PC-9 (cell line): ENCODE results near the gene LTO1. TPM values are rescaled to one million over a fixed set of nuclear protein-coding genes. Genes with fewer than 3 reads are reported as not detected.

Source experiments
- BruUV-seq: library from RNA; stranded (reverse); fragments of 400-500 nt; replicated peaks from 2 replicates; lab custom pipeline; 2021; lab: Mats Ljungman, UMichigan
- CTCF ChIA-PET: fragments of 300-600 bp; sonication (Branson Sonifier 250); formaldehyde crosslinking; loops from one replicate; lab custom pipeline; 2022; ENCODE audit warnings: antibody characterized with exemption; lab: Charles Lee
- POLR2A ChIA-PET: fragments of 300-600 bp; sonication (Branson Sonifier 250); formaldehyde crosslinking; loops from one replicate; lab custom pipeline; 2022; ENCODE audit warnings: antibody characterized with exemption; ENCODE audit not compliant: unreplicated experiment; lab: Charles Lee
- DNase-seq, 2 experiments: peaks; one replicate each; pipeline versions ENCODE4 v3.0.0 to v3.0.0-alpha.2; 2015 to 2022; ENCODE audit warnings: mixed read lengths in 1 of 2
- H2AFZ ChIP-seq: fragments of 200-600 bp; sonication (generic); 2 replicates; pipeline ENCODE4 v1.8.1; 2017; ENCODE audit warnings: antibody characterized with exemption
- H3F3A ChIP-seq: fragments of 200-600 bp; sonication (generic); 2 replicates; pipeline ENCODE4 v1.8.1; 2017; ENCODE audit warnings: antibody characterized with exemption, mild to moderate bottlenecking, low read depth; ENCODE audit not compliant: insufficient read depth
- H3K27ac ChIP-seq: fragments of 200-600 bp; sonication (generic); 2 replicates; pipeline ENCODE4 v1.6.1; 2016; ENCODE audit warnings: mixed run types
- H3K27me3 ChIP-seq: fragments of 200-600 bp; sonication (generic); 2 replicates; pipeline ENCODE4 v1.6.1; 2016; ENCODE audit warnings: low read depth, mixed run types; ENCODE audit not compliant: insufficient read depth
- H3K36me3 ChIP-seq: fragments of 200-600 bp; sonication (generic); 2 replicates; pipeline ENCODE4 v1.6.1; 2016; ENCODE audit warnings: low read depth, mixed run types
- H3K4me1 ChIP-seq: fragments of 200-600 bp; sonication (generic); replicated peaks from 2 replicates; pipeline ENCODE4 v1.6.1; 2016; ENCODE audit warnings: mixed run types; ENCODE audit not compliant: insufficient read depth
- H3K4me2 ChIP-seq: fragments of 200-600 bp; sonication (generic); 2 replicates; pipeline ENCODE4 v1.6.1; 2017; ENCODE audit warnings: mixed run types
- H3K4me3 ChIP-seq: fragments of 200-600 bp; sonication (generic); 2 replicates; pipeline ENCODE4 v1.6.1; 2016; ENCODE audit warnings: mixed run types
- H3K79me2 ChIP-seq: fragments of 200-600 bp; sonication (generic); 2 replicates; pipeline ENCODE4 v1.6.1; 2017; ENCODE audit warnings: low read depth, mixed run types
- H3K9me2 ChIP-seq: fragments of 200-600 bp; sonication (generic); 2 replicates; pipeline ENCODE4 v1.8.1; 2017; ENCODE audit warnings: mild to moderate bottlenecking; ENCODE audit not compliant: insufficient read depth
- H3K9me3 ChIP-seq: fragments of 200-600 bp; sonication (generic); 2 replicates; pipeline ENCODE4 v1.8.1; 2016; ENCODE audit warnings: low read depth; ENCODE audit not compliant: insufficient read depth
- H4K20me1 ChIP-seq: fragments of 200-600 bp; sonication (generic); 2 replicates; pipeline ENCODE4 v1.8.1; 2017; ENCODE audit not compliant: insufficient read depth
- EZH2 ChIP-seq: fragments of 200-600 bp; sonication (generic); IDR thresholded peaks from 2 replicates; pipeline ENCODE4 v1.8.0; 2017; ENCODE audit warnings: antibody characterized with exemption, low read depth
- intact Hi-C: fragments of 100-400 bp; cut with micrococcal nuclease; formaldehyde crosslinking; loops from one replicate; pipeline ENCODE4 v1.10.0; 2022; ENCODE audit not compliant: unreplicated experiment
- total RNA-seq: library from RNA; stranded (reverse); gene quantifications from 2 replicates; pipeline ENCODE4 v1.2.3, GENCODE V29; 2021
- TF ChIP-seq, protein P1 (sequence below): fragments of 200-600 bp; sonication (generic); conservative IDR thresholded peaks from 2 replicates; pipeline ENCODE4 v1.6.1; 2017; ENCODE audit warnings: mixed run types, antibody characterized with exemption, mild to moderate bottlenecking, moderate library complexity

Gene LTO1
- total RNA-seq, 1 experiment from 2014 or later: 41.1 TPM

DNA sequence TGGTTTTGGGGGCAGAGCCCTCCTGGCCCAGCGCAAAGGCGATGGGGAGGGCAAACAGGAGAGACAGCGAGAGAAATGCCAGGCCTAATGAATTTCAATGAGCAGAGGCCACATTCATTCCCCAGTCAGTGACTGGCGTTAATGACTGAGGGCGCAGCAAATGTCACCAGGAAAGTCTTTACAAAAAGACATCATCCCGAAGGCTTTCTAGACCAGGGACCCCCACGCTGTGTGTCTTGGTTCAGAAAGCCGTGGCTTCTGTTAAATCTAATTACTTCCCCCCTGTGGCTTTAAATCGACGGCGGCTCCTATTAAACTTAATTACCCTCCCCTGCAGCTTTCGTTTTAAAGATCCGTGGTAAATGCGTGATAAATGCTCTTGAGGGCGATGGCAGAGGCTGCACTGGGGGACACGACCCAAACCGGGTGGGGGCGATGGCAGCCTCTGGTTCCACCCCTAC, 30.2 kb upstream of the LTO1 start:
- ChIA-PET POLR2A (no interaction called here), CTCF (interaction anchor here (1.2 kb wide), 1 partner anchor 158 kb away, joined by 4 read pairs; no protein-coding TSS in a partner anchor)
- Histone ChIP-seq H3K27ac (no peak overlapping the region), H3K79me2 (no peaks in the 10 kb centered on the region), H3K4me3 (no peak overlapping the region), H3K27me3 (no peaks in the 10 kb centered on the region), H3K9me2 (no peaks in the 10 kb centered on the region), H3K36me3 (no peaks in the 10 kb centered on the region), H4K20me1 (no peaks in the 10 kb centered on the region), H3K9me3 (no peaks in the 10 kb centered on the region), H2AFZ (no peak overlapping the region), H3F3A (peaks cover 24% of the 10 kb centered on the region), H3K4me2 (no peak overlapping the region), H3K4me1 (peaks cover 14% of the 10 kb centered on the region)
- no TSS peak for BruUV-seq
- intact Hi-C loops: loop anchor here (2.0 kb wide), 1 partner anchor 183 kb away; no protein-coding TSS in a partner anchor
- TF ChIP-seq, protein P1, sequence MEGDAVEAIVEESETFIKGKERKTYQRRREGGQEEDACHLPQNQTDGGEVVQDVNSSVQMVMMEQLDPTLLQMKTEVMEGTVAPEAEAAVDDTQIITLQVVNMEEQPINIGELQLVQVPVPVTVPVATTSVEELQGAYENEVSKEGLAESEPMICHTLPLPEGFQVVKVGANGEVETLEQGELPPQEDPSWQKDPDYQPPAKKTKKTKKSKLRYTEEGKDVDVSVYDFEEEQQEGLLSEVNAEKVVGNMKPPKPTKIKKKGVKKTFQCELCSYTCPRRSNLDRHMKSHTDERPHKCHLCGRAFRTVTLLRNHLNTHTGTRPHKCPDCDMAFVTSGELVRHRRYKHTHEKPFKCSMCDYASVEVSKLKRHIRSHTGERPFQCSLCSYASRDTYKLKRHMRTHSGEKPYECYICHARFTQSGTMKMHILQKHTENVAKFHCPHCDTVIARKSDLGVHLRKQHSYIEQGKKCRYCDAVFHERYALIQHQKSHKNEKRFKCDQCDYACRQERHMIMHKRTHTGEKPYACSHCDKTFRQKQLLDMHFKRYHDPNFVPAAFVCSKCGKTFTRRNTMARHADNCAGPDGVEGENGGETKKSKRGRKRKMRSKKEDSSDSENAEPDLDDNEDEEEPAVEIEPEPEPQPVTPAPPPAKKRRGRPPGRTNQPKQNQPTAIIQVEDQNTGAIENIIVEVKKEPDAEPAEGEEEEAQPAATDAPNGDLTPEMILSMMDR: no peak
- TF ChIP-seq EZH2: no peak
- no peak for DNase-seq

DNA sequence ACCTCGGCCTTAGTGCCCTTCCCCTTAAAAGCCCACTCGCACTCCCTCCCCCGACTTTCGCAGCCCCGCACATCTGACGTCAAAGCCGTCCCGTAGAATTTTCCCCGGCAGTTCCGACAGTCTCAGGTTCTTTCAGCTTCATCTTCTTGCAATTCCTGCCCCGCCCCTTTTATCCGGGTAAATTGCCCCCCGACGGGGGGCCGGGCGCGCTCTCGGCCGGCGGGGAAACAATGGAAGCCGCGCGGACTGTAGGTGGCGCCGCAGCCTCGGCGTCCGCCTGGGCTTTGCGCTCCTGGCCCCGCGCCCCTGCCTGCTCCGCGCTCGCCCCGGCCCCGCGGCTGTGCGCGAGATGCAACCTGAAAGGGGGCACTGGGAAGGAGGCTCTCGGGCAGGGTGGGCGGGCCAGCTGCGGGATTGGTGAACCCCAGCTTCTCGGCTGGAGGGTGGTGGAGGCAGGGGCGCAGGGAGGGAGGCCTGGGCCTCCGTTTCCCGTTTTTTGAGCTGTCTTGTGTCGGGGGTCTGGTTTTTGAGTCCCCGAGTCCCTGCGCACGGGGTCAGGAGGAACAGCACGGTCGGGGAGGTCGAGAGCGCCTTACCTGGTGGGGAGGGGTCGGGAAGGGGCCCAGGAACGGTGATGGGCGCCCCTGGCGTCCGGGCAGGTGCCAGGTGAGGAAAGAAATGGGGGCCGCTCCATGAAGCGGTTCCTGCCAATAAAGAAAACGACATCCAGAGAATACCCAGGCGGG, 29.5 kb upstream of the LTO1 start:
- CTCF ChIA-PET: interaction anchor here (0.6 to 1.2 kb wide), 9 partner anchors 11 to 1402 kb away, joined by 3 to 11 read pairs (median 4); no protein-coding TSS in a partner anchor
- H3K4me2 ChIP-seq: peak overlapping the region; percentile 93
- H3K4me1 ChIP-seq: peaks cover 21% of the 10 kb centered on the region
- H3K9me2 ChIP-seq: no peaks in the 10 kb centered on the region
- H3K36me3 ChIP-seq: no peaks in the 10 kb centered on the region
- H2AFZ ChIP-seq: peak overlapping the region; percentile 95
- H3K4me3 ChIP-seq: peak overlapping the region; percentile 61
- H3K27me3 ChIP-seq: no peaks in the 10 kb centered on the region
- H3K9me3 ChIP-seq: no peaks in the 10 kb centered on the region
- no peaks in the 10 kb centered on the region for H4K20me1 ChIP-seq
- no peaks in the 10 kb centered on the region for H3K79me2 ChIP-seq
- no peak for TF ChIP-seq EZH2
- TF ChIP-seq, protein P1: peak; percentile 82
- POLR2A ChIA-PET: no interaction called here
- H3K27ac ChIP-seq: no peak overlapping the region
- peak in 1 of 2 experiments; percentile 60 for DNase-seq
- BruUV-seq: no TSS peak
- intact Hi-C loops: loop anchor here (2.0 to 5.0 kb wide), 3 partner anchors 184 to 488 kb away; no protein-coding TSS in a partner anchor
- H3F3A ChIP-seq: peaks cover 27% of the 10 kb centered on the region

DNA sequence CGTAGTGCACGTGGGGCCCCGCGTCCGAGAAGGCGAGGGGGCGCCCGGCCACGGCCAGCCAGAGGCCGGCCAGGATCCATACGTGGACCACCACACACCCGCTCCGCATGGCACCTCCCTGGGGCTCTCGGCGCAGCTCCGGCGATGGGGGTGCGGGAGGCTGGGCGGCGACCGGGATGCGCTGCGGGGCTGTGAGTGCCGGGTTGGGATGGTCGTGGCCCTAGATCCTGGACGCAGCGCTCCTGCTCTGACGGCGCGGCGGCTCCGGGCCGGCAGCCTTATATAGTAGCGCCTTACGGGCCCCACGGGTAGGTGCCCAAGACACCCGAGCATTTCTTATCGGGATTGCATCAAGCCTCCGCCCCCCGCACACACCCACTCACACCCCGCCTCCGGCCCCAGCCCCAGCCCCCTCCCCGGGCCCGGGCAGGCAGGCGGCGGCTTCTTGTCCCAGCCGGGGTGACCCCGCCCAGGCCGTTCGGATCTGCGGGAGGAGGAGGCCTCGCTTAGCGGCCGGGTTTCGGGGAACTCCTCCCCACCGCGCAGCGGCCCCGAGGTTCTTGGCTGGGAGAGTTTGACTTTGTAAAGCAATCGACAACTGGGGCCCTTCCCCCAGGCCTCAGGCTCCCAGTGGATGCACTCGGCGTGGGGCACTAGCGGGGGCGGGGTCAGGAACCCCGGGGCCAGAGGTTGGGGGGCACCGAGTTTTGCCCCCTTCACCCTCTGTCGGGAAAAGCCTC, 28.8 kb upstream of the LTO1 start, which contains the start of gene FGF19:
TSS of gene FGF19 (minus strand) at position 255 of the 740 bp plus-strand sequence. CDS start at position 109, 146 bp downstream.
- no peak for TF ChIP-seq EZH2
- TF ChIP-seq, protein P1: no peak
- Histone ChIP-seq H3K4me2 (peak within 1 kb of the TSS; percentile 93), H3K27me3 (no peaks in the 10 kb centered on the region), H2AFZ (peak within 1 kb of the TSS; percentile 95), H3K4me3 (peak within 1 kb of the TSS; percentile 61), H3K9me3 (no peaks in the 10 kb centered on the region), H3K36me3 (no peaks in the 10 kb centered on the region), H3K9me2 (no peaks in the 10 kb centered on the region), H3K4me1 (peaks cover 26% of the 10 kb centered on the region), H3F3A (peaks cover 28% of the 10 kb centered on the region), H3K27ac (no peak within 1 kb of the TSS), H4K20me1 (no peaks in the 10 kb centered on the region), H3K79me2 (no peaks in the 10 kb centered on the region)
- intact Hi-C loops: loop anchor here (2.0 to 5.0 kb wide), 3 partner anchors 185 to 488 kb away; no protein-coding TSS in a partner anchor
- POLR2A ChIA-PET: no interaction called here
- CTCF ChIA-PET: interaction anchor here (0.6 to 1.2 kb wide), 8 partner anchors 11 to 1402 kb away, joined by 3 to 11 read pairs (median 4); no protein-coding TSS in a partner anchor
- peak; percentile 45 to 69 for DNase-seq
- no TSS peak for BruUV-seq
